Liver (tissue), 9 donors: ENCODE data around the gene TANC2. TPM values are rescaled to one million over a fixed set of nuclear protein-coding genes. Genes with fewer than 3 reads are reported as not detected.

ENCODE experiments used
- DNase-seq: peaks from one replicate; pipeline ENCODE4 v3.0.0-alpha.2; 2017; ENCODE audit warnings: low spot score
- H3K27ac ChIP-seq, 2 donors: one replicate each; pipeline ENCODE4 v1.7.0; 2013; ENCODE audit warnings: inconsistent platforms in 2 of 2, low read length in 2 of 2, control low read depth in 1 of 2, low read depth in 1 of 2, mild to moderate bottlenecking in 1 of 2
- H3K27me3 ChIP-seq, 4 donors: one replicate each; pipeline versions ENCODE4 v1.6.1 to v1.7.0; 2013; ENCODE audit warnings: low read length in 3 of 4, inconsistent platforms in 1 of 4, mild to moderate bottlenecking in 1 of 4, moderate library complexity in 1 of 4; ENCODE audit not compliant: control insufficient read depth in 4 of 4, insufficient read depth in 4 of 4
- H3K36me3 ChIP-seq, 4 donors: one replicate each; pipeline versions ENCODE4 v1.6.1 to v1.7.0; 2013; ENCODE audit warnings: low read length in 3 of 4, mild to moderate bottlenecking in 3 of 4, low read depth in 1 of 4, moderate library complexity in 1 of 4; ENCODE audit not compliant: control insufficient read depth in 4 of 4, insufficient read depth in 3 of 4
- H3K4me1 ChIP-seq, 4 donors: one replicate each; pipeline versions ENCODE4 v1.6.1 to v1.7.0; 2013; ENCODE audit warnings: low read length in 3 of 4, mild to moderate bottlenecking in 3 of 4, moderate library complexity in 1 of 4; ENCODE audit not compliant: control insufficient read depth in 4 of 4, insufficient read depth in 4 of 4
- H3K4me3 ChIP-seq, 3 donors: one replicate each; pipeline versions ENCODE4 v1.6.1 to v1.7.0; 2013; ENCODE audit warnings: low read length in 3 of 3, control low read depth in 1 of 3, low read depth in 1 of 3, mild to moderate bottlenecking in 1 of 3
- H3K9ac ChIP-seq, 2 donors: one replicate each; pipeline ENCODE4 v1.7.0; 2013; ENCODE audit warnings: low read length in 2 of 2, mild to moderate bottlenecking in 2 of 2, moderate library complexity in 2 of 2, control low read depth in 1 of 2, low read depth in 1 of 2
- H3K9me3 ChIP-seq, 4 donors: one replicate each; pipeline versions ENCODE4 v1.6.1 to v1.7.0; 2013; ENCODE audit warnings: low read length in 3 of 4; ENCODE audit not compliant: control insufficient read depth in 4 of 4
- CTCF ChIP-seq: fragments of 150-350 bp; IDR thresholded peaks from 2 replicates; pipeline ENCODE4 v1.5.1; 2017; ENCODE audit warnings: improper control_type of control experiment, low read depth, low read length; ENCODE audit not compliant: missing input control
- EGR1 ChIP-seq, 2 donors: IDR thresholded peaks; 2 replicates each; pipeline ENCODE4 v1.6.1; 2016 to 2018; ENCODE audit warnings: antibody characterized with exemption in 2 of 2, low read depth in 2 of 2
- FOXA1 ChIP-seq: IDR thresholded peaks from 2 replicates; pipeline ENCODE4 v1.6.1; 2016; ENCODE audit warnings: antibody characterized with exemption
- FOXA2 ChIP-seq: IDR thresholded peaks from 2 replicates; pipeline ENCODE4 v1.6.1; 2016; ENCODE audit warnings: antibody characterized with exemption
- GABPA ChIP-seq, 2 donors: IDR thresholded peaks in 1 of 2; conservative IDR thresholded peaks in 1 of 2; 2 replicates each; pipeline ENCODE4 v1.6.1; 2016; ENCODE audit warnings: antibody characterized with exemption in 2 of 2, mild to moderate bottlenecking in 1 of 2, moderate library complexity in 1 of 2
- HNF4A ChIP-seq, 2 donors: conservative IDR thresholded peaks; 2 replicates each; pipeline ENCODE4 v1.6.1; 2016; ENCODE audit warnings: antibody characterized with exemption in 2 of 2, mild to moderate bottlenecking in 2 of 2
- HNF4G ChIP-seq: IDR thresholded peaks from 2 replicates; pipeline ENCODE4 v1.6.1; 2016; ENCODE audit warnings: antibody characterized with exemption
- JUND ChIP-seq, 2 donors: IDR thresholded peaks; 2 replicates each; pipeline ENCODE4 v1.6.1; 2016; ENCODE audit warnings: antibody characterized with exemption in 2 of 2
- NR2F2 ChIP-seq: IDR thresholded peaks from 2 replicates; pipeline ENCODE4 v1.6.1; 2016; ENCODE audit warnings: antibody characterized with exemption
- RAD21 ChIP-seq, 2 donors: IDR thresholded peaks; 2 replicates each; pipeline ENCODE4 v1.6.1; 2016; ENCODE audit warnings: antibody characterized with exemption in 2 of 2, mild to moderate bottlenecking in 2 of 2
- RXRA ChIP-seq, 2 donors: IDR thresholded peaks; 2 replicates each; pipeline ENCODE4 v1.6.1; 2017 to 2018; ENCODE audit warnings: antibody characterized with exemption in 2 of 2, mild to moderate bottlenecking in 1 of 2
- SP1 ChIP-seq: IDR thresholded peaks from 2 replicates; pipeline ENCODE4 v1.6.1; 2018; ENCODE audit warnings: antibody characterized with exemption, mild to moderate bottlenecking
- TAF1 ChIP-seq: conservative IDR thresholded peaks from 2 replicates; pipeline ENCODE4 v1.6.1; 2016; ENCODE audit warnings: antibody characterized with exemption, mild to moderate bottlenecking
- YY1 ChIP-seq: IDR thresholded peaks from 2 replicates; pipeline ENCODE4 v1.6.1; 2016; ENCODE audit warnings: antibody characterized with exemption, mild to moderate bottlenecking
- ZBTB33 ChIP-seq: IDR thresholded peaks from 2 replicates; pipeline ENCODE4 v1.6.1; 2016; ENCODE audit warnings: antibody characterized with exemption
- WGBS: extraction: QIAGEN DNeasy Blood & Tissue Kit; methylation state at CpG from one replicate; pipeline ENCODE4 v1.1.7; 2013; 5-methylcytosine and 5-hydroxymethylcytosine counted together
- polyA plus RNA-seq, 2 donors: library from polyadenylated mRNA; stranded (reverse) in 1 of 2; unstranded in 1 of 2; fragments of 200-250 nt in 1 of 2; fragments of >200 nt in 1 of 2; fragmentation: Nextera tagmentation in 1 of 2; extraction: Ambion mirVana in 1 of 2; gene quantifications; one replicate each; pipeline versions ENCODE4 v1.2.1 to v1.2.3, GENCODE V29; 2013 to 2015
- total RNA-seq, 2 donors: library from RNA; depleted of rRNA; stranded (reverse); fragments of >200 nt; gene quantifications; one replicate each; pipeline ENCODE4 v1.2.3, GENCODE V29; 2014
- TF ChIP-seq, protein P1 (sequence below): IDR thresholded peaks from 2 replicates; pipeline ENCODE4 v1.6.1; 2016; ENCODE audit warnings: antibody characterized with exemption, mild to moderate bottlenecking
- TF ChIP-seq, protein P2 (sequence below): IDR thresholded peaks from 2 replicates; pipeline ENCODE4 v1.6.1; 2016; ENCODE audit warnings: antibody characterized with exemption
- TF ChIP-seq, protein P3 (sequence below): IDR thresholded peaks from 2 replicates; pipeline ENCODE4 v1.6.1; 2016; ENCODE audit warnings: antibody characterized with exemption
- donor health status: healthy.
- donor health status: healthy.
- donor health status: healthy.
- donor health status: healthy.
- donor health status: healthy.

TANC2 gene
- total and polyA plus RNA-seq, 4 donors = 1.2 to 7.7 (median 4.1) TPM

DNA sequence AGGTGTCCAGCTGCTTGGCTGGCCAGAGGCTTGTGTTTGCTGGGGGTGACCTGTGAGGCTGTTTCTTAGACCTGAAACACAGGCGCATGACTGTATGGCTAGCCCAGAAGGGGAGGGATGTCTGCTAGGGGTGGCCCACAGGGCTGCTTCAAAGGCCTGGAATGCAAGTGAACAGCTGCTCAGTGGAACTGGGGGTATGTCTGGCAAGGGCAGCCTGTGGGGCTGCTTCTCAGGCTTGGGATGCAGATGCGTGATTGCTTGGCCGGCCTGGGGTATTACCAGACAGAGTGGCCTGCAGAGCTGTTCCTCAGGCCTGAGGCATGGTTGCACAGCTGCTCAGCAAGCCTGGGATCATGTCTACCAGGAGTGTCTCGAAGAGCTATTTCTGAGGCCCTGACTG, 20.5 kb downstream of the TANC2 start:
- no peaks in the 10 kb centered on the region for H3K27me3 ChIP-seq
- H3K4me1 ChIP-seq = no peaks in the 10 kb centered on the region
- no peak for DNase-seq
- H3K4me3 ChIP-seq = no peak overlapping the region
- H3K9ac ChIP-seq = no peak overlapping the region
- TF ChIP-seq JUND (IDR thresholded peaks at IDR 0.05) (no peak), ZBTB33 (no peak), TAF1 (no peak), GABPA (IDR thresholded peaks at IDR 0.05 in 1 of 2, conservative IDR thresholded peaks at IDR 0.05 in 1 of 2) (no peak), NR2F2 (no peak), EGR1 (IDR thresholded peaks at IDR 0.05; ENCODE audit: low read depth in 2 of 2) (no peak), RXRA (IDR thresholded peaks at IDR 0.05) (no peak), HNF4G (no peak), RAD21 (IDR thresholded peaks at IDR 0.05) (no peak), CTCF (no peak), FOXA2 (no peak), SP1 (no peak), YY1 (no peak), HNF4A (conservative IDR thresholded peaks at IDR 0.05) (no peak), FOXA1 (no peak)
- TF ChIP-seq, protein P1, sequence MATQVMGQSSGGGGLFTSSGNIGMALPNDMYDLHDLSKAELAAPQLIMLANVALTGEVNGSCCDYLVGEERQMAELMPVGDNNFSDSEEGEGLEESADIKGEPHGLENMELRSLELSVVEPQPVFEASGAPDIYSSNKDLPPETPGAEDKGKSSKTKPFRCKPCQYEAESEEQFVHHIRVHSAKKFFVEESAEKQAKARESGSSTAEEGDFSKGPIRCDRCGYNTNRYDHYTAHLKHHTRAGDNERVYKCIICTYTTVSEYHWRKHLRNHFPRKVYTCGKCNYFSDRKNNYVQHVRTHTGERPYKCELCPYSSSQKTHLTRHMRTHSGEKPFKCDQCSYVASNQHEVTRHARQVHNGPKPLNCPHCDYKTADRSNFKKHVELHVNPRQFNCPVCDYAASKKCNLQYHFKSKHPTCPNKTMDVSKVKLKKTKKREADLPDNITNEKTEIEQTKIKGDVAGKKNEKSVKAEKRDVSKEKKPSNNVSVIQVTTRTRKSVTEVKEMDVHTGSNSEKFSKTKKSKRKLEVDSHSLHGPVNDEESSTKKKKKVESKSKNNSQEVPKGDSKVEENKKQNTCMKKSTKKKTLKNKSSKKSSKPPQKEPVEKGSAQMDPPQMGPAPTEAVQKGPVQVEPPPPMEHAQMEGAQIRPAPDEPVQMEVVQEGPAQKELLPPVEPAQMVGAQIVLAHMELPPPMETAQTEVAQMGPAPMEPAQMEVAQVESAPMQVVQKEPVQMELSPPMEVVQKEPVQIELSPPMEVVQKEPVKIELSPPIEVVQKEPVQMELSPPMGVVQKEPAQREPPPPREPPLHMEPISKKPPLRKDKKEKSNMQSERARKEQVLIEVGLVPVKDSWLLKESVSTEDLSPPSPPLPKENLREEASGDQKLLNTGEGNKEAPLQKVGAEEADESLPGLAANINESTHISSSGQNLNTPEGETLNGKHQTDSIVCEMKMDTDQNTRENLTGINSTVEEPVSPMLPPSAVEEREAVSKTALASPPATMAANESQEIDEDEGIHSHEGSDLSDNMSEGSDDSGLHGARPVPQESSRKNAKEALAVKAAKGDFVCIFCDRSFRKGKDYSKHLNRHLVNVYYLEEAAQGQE = no peak
- TF ChIP-seq, protein P2, sequence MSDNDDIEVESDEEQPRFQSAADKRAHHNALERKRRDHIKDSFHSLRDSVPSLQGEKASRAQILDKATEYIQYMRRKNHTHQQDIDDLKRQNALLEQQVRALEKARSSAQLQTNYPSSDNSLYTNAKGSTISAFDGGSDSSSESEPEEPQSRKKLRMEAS = no peak
- TF ChIP-seq, protein P3, sequence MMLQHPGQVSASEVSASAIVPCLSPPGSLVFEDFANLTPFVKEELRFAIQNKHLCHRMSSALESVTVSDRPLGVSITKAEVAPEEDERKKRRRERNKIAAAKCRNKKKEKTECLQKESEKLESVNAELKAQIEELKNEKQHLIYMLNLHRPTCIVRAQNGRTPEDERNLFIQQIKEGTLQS = no peak
- no peak overlapping the region for H3K27ac ChIP-seq
- peaks cover 0 to 6% (median 4%) of the 10 kb centered on the region in 4 donors for H3K9me3 ChIP-seq
- no peaks in the 10 kb centered on the region for H3K36me3 ChIP-seq
- WGBS = 99% methylated on average over 4 of the region's 4 CpGs
